WTC11 (cell line): Measurements from ENCODE around the gene AQP5. TPM values are rescaled to one million over a fixed set of nuclear protein-coding genes. Genes with fewer than 3 reads are reported as not detected.

Source experiments
- ATAC-seq: fragments of 200-7000 bp; cut with Tn5 transposase; 2 replicates; pipeline ENCODE4 v1.10.0; 2021; ENCODE audit warnings: mild to moderate bottlenecking, moderate library complexity
- CTCF ChIA-PET: fragments of 300-600 bp; sonication (Branson Sonifier 250); formaldehyde crosslinking; loops from one replicate; lab custom pipeline; 2021; ENCODE audit warnings: antibody characterized with exemption; lab: Charles Lee
- POLR2A ChIA-PET: fragments of 350-600 bp; sonication (Branson Sonifier 250); formaldehyde crosslinking; loops from one replicate; lab custom pipeline; 2021; ENCODE audit warnings: antibody characterized with exemption; lab: Charles Lee
- DNase-seq: peaks from one replicate; pipeline ENCODE4 v3.0.0; 2021; ENCODE audit warnings: low spot score
- H3K27ac Mint-ChIP-seq: 2 replicates; pipeline ENCODE4 v1.8.0; 2021; ENCODE audit warnings: mixed read lengths
- H3K27me3 Mint-ChIP-seq: 2 replicates; pipeline ENCODE4 v1.8.0; 2021; ENCODE audit warnings: low read depth, mild to moderate bottlenecking, moderate library complexity, mixed read lengths
- H3K36me3 Mint-ChIP-seq: 2 replicates; pipeline ENCODE4 v1.8.0; 2021; ENCODE audit warnings: mixed read lengths
- H3K4me1 Mint-ChIP-seq: 2 replicates; pipeline ENCODE4 v1.8.0; 2022; ENCODE audit warnings: mixed read lengths
- H3K4me3 Mint-ChIP-seq: 2 replicates; pipeline ENCODE4 v1.8.0; 2021; ENCODE audit warnings: mild to moderate bottlenecking, moderate library complexity, mixed read lengths
- H3K9me3 Mint-ChIP-seq: 2 replicates; pipeline ENCODE4 v1.8.0; 2021; ENCODE audit warnings: mixed read lengths
- CREB1 ChIP-seq: sonication (generic); formaldehyde crosslinking; IDR thresholded peaks from 2 replicates; pipeline ENCODE4 v1.8.0; 2023; ENCODE audit warnings: mild to moderate bottlenecking, missing genetic modification reagents
- ELF4 ChIP-seq: sonication (generic); formaldehyde crosslinking; IDR thresholded peaks from 2 replicates; pipeline ENCODE4 v1.8.1; 2022; ENCODE audit warnings: low read depth, mild to moderate bottlenecking, moderate library complexity, missing genetic modification reagents
- EMX1 ChIP-seq: fragments of 250-450 bp; sonication (Bioruptor Pico); IDR thresholded peaks from 2 replicates; pipeline ENCODE4 v1.8.0; 2021; ENCODE audit warnings: mild to moderate bottlenecking
- FOXP1 ChIP-seq: sonication (generic); formaldehyde crosslinking; IDR thresholded peaks from 2 replicates; pipeline ENCODE4 v1.8.0; 2022; ENCODE audit warnings: missing genetic modification reagents, mild to moderate bottlenecking, moderate library complexity, borderline replicate concordance
- MYBL2 ChIP-seq: sonication (generic); formaldehyde crosslinking; IDR thresholded peaks from 2 replicates; pipeline ENCODE4 v1.8.1; 2023; ENCODE audit warnings: mild to moderate bottlenecking, moderate library complexity, missing genetic modification reagents
- NR3C1 ChIP-seq: sonication (generic); formaldehyde crosslinking; conservative IDR thresholded peaks from 2 replicates; pipeline ENCODE4 v1.8.1; 2023; ENCODE audit warnings: low read depth, mild to moderate bottlenecking, missing genetic modification reagents
- PRRX2 ChIP-seq: fragments of 250-450 bp; sonication (Bioruptor Pico); IDR thresholded peaks from 2 replicates; pipeline ENCODE4 v1.8.0; 2021; ENCODE audit warnings: mild to moderate bottlenecking
- SMAD3 ChIP-seq: sonication (generic); formaldehyde crosslinking; IDR thresholded peaks from 2 replicates; pipeline ENCODE4 v1.8.0; 2022; ENCODE audit warnings: missing genetic modification reagents, mild to moderate bottlenecking, borderline replicate concordance
- total RNA-seq: library from RNA; stranded (reverse); gene quantifications from 3 replicates; pipeline ENCODE4 v1.2.3, GENCODE V29; 2021
- TF ChIP-seq, protein P1 (sequence below): fragments of 250-450 bp; sonication (Bioruptor Pico); IDR thresholded peaks from 2 replicates; pipeline ENCODE4 v1.9.0; 2021; ENCODE audit warnings: moderate library complexity, mild to moderate bottlenecking, inconsistent platforms, borderline replicate concordance
- TF ChIP-seq, protein P2 (sequence below): sonication (generic); formaldehyde crosslinking; IDR thresholded peaks from 2 replicates; pipeline ENCODE4 v1.8.0; 2023; ENCODE audit warnings: missing genetic modification reagents, mild to moderate bottlenecking, borderline replicate concordance
- TF ChIP-seq, protein P3 (sequence below): sonication (generic); formaldehyde crosslinking; IDR thresholded peaks from 2 replicates; pipeline ENCODE4 v1.8.1; 2023; ENCODE audit warnings: mild to moderate bottlenecking, missing genetic modification reagents
- TF ChIP-seq, protein P4 (sequence below): fragments of 250-450 bp; sonication (Bioruptor Pico); conservative IDR thresholded peaks from 2 replicates; pipeline ENCODE4 v1.9.0; 2021; ENCODE audit warnings: mild to moderate bottlenecking
- TF ChIP-seq, protein P5 (sequence below): sonication (generic); formaldehyde crosslinking; IDR thresholded peaks from 2 replicates; pipeline ENCODE4 v1.8.1; 2023; ENCODE audit warnings: mild to moderate bottlenecking, missing genetic modification reagents, moderate library complexity
- TF ChIP-seq, protein P6 (sequence below): sonication (generic); formaldehyde crosslinking; IDR thresholded peaks from 2 replicates; pipeline ENCODE4 v1.8.1; 2022; ENCODE audit warnings: missing genetic modification reagents, borderline replicate concordance
- TF ChIP-seq, protein P7 (sequence below): sonication (generic); formaldehyde crosslinking; IDR thresholded peaks from 2 replicates; pipeline ENCODE4 v1.8.1; 2023; ENCODE audit warnings: mild to moderate bottlenecking, missing genetic modification reagents, moderate library complexity
- TF ChIP-seq, protein P8 (sequence below): sonication (generic); formaldehyde crosslinking; IDR thresholded peaks from 2 replicates; pipeline ENCODE4 v1.8.0; 2023; ENCODE audit warnings: missing genetic modification reagents

Gene AQP5
- total RNA-seq, 1 experiment from 2014 or later, result 2.8 TPM

DNA sequence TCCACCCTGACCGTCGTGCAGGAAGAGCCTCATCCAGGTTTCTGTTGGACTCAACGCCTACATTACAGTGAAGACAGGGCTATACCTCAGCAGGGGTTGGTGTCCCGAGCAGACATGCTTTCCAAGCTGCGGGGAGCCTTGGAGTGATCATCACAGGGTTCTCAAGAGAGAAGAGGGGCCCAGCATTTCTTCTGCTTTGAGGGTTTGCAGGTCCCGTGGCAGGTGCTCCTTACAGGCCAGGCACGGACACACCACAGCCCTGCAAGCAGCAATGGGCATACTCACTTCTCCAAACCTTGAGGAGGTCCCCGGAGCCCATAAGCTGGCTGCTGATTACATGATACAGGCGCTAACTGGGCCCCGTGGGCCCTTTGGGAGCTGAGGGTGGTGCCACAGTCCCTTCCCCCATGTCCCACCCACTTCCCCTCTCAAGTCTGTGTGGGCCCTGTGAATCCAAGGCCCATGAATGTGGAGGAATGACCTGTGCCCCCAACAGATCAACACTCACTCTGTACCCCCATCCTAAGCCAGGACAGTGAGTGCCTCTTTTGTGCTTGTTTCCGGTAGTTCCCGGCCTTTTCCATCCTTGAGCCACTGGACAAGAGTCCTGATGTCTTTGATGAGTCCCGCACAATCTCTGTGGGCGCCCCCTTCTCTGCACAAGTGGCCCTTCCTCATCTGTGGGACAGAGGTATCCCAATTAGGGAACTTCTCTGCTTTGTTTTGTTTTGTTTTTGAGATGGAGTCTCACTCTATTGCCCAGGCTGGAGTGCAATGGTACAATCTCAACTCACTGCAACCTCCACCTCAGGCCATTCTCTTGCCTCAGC, 10.0 kb upstream of the AQP5 start (continued):
- TF ChIP-seq EMX1 (CRISPR knock-in tag) (no peak), MYBL2 (CRISPR knock-in tag) (no peak)
- TF ChIP-seq, protein P1, sequence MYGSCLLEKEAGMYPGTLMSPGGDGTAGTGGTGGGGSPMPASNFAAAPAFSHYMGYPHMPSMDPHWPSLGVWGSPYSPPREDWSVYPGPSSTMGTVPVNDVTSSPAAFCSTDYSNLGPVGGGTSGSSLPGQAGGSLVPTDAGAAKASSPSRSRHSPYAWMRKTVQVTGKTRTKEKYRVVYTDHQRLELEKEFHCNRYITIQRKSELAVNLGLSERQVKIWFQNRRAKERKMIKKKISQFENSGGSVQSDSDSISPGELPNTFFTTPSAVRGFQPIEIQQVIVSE, result no peak
- TF ChIP-seq, protein P2, sequence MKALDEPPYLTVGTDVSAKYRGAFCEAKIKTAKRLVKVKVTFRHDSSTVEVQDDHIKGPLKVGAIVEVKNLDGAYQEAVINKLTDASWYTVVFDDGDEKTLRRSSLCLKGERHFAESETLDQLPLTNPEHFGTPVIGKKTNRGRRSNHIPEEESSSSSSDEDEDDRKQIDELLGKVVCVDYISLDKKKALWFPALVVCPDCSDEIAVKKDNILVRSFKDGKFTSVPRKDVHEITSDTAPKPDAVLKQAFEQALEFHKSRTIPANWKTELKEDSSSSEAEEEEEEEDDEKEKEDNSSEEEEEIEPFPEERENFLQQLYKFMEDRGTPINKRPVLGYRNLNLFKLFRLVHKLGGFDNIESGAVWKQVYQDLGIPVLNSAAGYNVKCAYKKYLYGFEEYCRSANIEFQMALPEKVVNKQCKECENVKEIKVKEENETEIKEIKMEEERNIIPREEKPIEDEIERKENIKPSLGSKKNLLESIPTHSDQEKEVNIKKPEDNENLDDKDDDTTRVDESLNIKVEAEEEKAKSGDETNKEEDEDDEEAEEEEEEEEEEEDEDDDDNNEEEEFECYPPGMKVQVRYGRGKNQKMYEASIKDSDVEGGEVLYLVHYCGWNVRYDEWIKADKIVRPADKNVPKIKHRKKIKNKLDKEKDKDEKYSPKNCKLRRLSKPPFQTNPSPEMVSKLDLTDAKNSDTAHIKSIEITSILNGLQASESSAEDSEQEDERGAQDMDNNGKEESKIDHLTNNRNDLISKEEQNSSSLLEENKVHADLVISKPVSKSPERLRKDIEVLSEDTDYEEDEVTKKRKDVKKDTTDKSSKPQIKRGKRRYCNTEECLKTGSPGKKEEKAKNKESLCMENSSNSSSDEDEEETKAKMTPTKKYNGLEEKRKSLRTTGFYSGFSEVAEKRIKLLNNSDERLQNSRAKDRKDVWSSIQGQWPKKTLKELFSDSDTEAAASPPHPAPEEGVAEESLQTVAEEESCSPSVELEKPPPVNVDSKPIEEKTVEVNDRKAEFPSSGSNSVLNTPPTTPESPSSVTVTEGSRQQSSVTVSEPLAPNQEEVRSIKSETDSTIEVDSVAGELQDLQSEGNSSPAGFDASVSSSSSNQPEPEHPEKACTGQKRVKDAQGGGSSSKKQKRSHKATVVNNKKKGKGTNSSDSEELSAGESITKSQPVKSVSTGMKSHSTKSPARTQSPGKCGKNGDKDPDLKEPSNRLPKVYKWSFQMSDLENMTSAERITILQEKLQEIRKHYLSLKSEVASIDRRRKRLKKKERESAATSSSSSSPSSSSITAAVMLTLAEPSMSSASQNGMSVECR (CRISPR knock-in tag), result no peak

DNA sequence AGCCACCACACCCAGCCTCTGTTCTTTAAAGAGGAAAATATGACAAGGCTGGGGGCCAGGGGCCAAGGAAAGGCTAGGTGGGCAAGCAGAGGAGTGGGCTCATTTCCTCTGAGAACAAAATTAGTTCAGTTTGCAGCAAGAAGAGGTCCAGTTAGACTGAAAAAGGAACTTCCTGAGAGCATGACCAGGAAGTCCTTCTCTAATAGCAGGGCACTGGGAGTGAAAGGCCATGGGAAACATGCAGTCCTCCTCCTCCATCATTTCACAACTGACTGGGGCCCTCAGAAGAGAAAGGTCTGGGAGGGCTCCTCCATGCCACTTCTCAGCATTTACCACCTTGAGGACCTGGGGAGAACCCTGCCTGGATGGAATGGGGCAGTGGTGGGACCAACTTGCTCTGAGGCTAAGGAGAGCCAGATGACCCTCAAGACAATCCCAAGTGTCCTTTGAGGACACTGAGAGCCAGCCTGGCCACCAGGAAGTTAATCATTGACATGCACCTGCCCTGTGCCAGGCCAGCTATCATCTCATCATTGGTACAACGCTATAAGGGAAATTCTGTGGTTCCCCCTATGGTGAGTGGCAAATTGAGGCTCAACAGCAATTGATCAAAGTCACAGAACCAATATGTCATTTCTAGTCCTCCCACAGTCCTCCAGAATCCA, 9.1 kb upstream of the AQP5 start:
- Mint-ChIP-seq H3K27me3 (peaks cover 18% of the 10 kb centered on the region), H3K4me1 (peaks cover 5% of the 10 kb centered on the region), H3K9me3 (no peaks in the 10 kb centered on the region), H3K27ac (no peak overlapping the region)
- CTCF ChIA-PET, result interaction anchor here (4.1 to 8.2 kb wide), 2 partner anchors 16 to 85 kb away, joined by 17 to 168 read pairs; partner anchors contain the start of gene AQP6
- TF ChIP-seq ELF4 (CRISPR knock-in tag) (no peak), PRRX2 (CRISPR knock-in tag) (no peak)
- TF ChIP-seq, protein P3, sequence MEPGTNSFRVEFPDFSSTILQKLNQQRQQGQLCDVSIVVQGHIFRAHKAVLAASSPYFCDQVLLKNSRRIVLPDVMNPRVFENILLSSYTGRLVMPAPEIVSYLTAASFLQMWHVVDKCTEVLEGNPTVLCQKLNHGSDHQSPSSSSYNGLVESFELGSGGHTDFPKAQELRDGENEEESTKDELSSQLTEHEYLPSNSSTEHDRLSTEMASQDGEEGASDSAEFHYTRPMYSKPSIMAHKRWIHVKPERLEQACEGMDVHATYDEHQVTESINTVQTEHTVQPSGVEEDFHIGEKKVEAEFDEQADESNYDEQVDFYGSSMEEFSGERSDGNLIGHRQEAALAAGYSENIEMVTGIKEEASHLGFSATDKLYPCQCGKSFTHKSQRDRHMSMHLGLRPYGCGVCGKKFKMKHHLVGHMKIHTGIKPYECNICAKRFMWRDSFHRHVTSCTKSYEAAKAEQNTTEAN, result no peak
- TF ChIP-seq, protein P4, sequence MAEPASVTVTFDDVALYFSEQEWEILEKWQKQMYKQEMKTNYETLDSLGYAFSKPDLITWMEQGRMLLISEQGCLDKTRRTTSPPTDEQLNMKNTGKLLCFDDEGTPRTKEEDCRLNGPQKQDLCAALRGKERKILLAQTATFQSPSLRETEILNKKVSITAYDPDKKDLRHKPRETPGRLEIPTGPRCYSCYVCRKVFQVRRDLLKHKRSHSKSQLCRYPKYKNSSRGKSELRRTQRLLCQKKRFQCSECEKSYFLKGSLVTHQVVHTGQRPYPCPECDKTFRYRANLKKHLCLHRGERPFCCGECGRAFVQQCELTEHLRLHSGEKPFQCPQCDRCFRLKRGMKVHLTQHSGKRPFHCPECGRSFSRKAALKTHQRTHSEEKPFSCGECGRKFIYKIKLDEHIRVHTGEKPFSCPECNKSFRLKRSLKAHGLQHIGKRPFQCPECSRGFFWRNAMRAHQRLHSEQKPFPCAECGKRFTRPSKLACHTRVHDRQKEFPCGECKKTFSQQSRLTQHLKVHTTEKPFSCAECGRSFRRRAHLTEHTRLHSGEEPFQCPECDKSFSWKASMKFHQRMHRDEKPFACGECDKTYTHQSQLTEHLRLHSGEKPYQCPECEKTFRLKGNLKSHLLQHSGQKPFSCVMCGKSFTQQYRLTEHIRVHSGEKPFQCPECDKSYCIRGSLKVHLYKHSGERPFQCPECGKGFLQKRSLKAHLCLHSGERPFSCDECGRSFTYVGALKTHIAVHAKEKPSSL, result no peak
- TF ChIP-seq, all 79 proteins: peak for 0
- POLR2A ChIA-PET, result no interaction called here
- Mint-ChIP-seq H3K36me3 (no peaks in the 10 kb centered on the region), H3K4me3 (no peak overlapping the region)
- DNase-seq (no peak), ATAC-seq (no peak)

DNA sequence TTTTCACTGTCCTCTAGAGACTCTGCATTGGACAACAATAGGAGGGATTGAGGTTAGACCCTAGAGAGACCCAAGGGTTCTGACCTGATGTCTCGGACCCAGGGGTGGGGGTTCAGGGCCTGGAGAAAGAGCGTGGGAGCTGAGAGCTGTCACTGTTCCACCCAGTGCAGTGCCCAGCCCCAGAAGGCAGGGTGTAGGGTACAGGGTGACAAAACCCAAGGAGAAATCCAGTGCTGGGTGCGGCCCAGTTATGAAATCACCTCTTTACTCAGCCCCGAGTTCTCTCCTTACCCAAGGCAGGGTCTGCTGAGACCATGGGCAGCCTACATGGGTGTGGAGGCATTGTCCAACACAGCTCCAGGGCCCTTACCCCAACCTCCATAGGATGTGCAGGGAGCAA, 8.5 kb upstream of the AQP5 start:
- no peak overlapping the region for H3K27ac Mint-ChIP-seq
- peaks cover 2% of the 10 kb centered on the region; the same call in 1 of the 2 replicates for H3K4me1 Mint-ChIP-seq
- TF ChIP-seq PRRX2 (CRISPR knock-in tag) (no peak), SMAD3 (CRISPR knock-in tag) (no peak), CREB1 (no peak), FOXP1 (CRISPR knock-in tag) (no peak), NR3C1 (CRISPR knock-in tag) (no peak)
- TF ChIP-seq, protein P5, sequence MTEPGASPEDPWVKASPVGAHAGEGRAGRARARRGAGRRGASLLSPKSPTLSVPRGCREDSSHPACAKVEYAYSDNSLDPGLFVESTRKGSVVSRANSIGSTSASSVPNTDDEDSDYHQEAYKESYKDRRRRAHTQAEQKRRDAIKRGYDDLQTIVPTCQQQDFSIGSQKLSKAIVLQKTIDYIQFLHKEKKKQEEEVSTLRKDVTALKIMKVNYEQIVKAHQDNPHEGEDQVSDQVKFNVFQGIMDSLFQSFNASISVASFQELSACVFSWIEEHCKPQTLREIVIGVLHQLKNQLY (CRISPR knock-in tag), result no peak
- TF ChIP-seq, protein P6, sequence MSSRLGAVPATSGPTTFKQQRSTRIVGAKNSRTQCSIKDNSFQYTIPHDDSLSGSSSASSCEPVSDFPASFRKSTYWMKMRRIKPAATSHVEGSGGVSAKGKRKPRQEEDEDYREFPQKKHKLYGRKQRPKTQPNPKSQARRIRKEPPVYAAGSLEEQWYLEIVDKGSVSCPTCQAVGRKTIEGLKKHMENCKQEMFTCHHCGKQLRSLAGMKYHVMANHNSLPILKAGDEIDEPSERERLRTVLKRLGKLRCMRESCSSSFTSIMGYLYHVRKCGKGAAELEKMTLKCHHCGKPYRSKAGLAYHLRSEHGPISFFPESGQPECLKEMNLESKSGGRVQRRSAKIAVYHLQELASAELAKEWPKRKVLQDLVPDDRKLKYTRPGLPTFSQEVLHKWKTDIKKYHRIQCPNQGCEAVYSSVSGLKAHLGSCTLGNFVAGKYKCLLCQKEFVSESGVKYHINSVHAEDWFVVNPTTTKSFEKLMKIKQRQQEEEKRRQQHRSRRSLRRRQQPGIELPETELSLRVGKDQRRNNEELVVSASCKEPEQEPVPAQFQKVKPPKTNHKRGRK, result no peak
- TF ChIP-seq, protein P7, sequence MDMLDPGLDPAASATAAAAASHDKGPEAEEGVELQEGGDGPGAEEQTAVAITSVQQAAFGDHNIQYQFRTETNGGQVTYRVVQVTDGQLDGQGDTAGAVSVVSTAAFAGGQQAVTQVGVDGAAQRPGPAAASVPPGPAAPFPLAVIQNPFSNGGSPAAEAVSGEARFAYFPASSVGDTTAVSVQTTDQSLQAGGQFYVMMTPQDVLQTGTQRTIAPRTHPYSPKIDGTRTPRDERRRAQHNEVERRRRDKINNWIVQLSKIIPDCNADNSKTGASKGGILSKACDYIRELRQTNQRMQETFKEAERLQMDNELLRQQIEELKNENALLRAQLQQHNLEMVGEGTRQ (CRISPR knock-in tag), result no peak
- TF ChIP-seq, protein P8, sequence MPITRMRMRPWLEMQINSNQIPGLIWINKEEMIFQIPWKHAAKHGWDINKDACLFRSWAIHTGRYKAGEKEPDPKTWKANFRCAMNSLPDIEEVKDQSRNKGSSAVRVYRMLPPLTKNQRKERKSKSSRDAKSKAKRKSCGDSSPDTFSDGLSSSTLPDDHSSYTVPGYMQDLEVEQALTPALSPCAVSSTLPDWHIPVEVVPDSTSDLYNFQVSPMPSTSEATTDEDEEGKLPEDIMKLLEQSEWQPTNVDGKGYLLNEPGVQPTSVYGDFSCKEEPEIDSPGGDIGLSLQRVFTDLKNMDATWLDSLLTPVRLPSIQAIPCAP (CRISPR knock-in tag), result no peak

More for the DNA sequence above, 8.5 kb upstream of the AQP5 start:
- DNase-seq, result no peak
- ChIA-PET POLR2A (no interaction called here), CTCF (interaction anchor here (3.6 to 7.6 kb wide), 3 partner anchors 7 to 86 kb away, joined by 17 to 70 read pairs (median 48); no protein-coding TSS in a partner anchor)
- Mint-ChIP-seq H3K9me3 (no peaks in the 10 kb centered on the region), H3K27me3 (peaks cover 19% of the 10 kb centered on the region), H3K36me3 (no peaks in the 10 kb centered on the region), H3K4me3 (no peak overlapping the region)
- no peak for ATAC-seq
